ENCODE results near the gene TMEM220. TPM values are rescaled to one million over a fixed set of nuclear protein-coding genes. Genes with fewer than 3 reads are reported as not detected.

TMEM220 gene
- total RNA-seq, 2 experiments from 2014 or later: 0.16 to 1.1 TPM

- Mint-ChIP-seq H3K9me3 (ENCODE audit: insufficient read depth) (no peaks in the 10 kb centered on the region), H3K27ac (no peak overlapping the region), H3K4me3 (no peak overlapping the region), H3K27me3 (ENCODE audit: low read depth) (no peaks in the 10 kb centered on the region), H3K36me3 (ENCODE audit: low read depth) (peaks cover 50% of the 10 kb centered on the region), H3K4me1 (ENCODE audit: low read depth) (peaks cover 3% of the 10 kb centered on the region)
- ATAC-seq (no peak), DNase-seq (no peak)
- CTCF ChIA-PET: interaction anchor here (0.7 to 5.2 kb wide), 18 partner anchors 9 to 554 kb away, joined by 3 to 49 read pairs (median 4); no protein-coding TSS in a partner anchor
- POLR2A ChIA-PET: interaction anchor here (0.6 to 1.2 kb wide), 2 partner anchors 9 to 13 kb away, joined by 3 read pairs; no protein-coding TSS in a partner anchor
These were observed 46.0 kb downstream of the TMEM220 start for GRCh38 chr17:10683853-10684252.

GRCh38 chr17:10681866-10682446, 47.9 kb downstream of the TMEM220 start:
- DNase-seq (no peak), ATAC-seq (no peak)
- ChIA-PET CTCF (interaction anchor here (2.2 to 5.2 kb wide), 2 partner anchors 12 to 36 kb away, joined by 13 to 49 read pairs; no protein-coding TSS in a partner anchor), POLR2A (no interaction called here)
- no peak overlapping the region for H3K27ac Mint-ChIP-seq
- no peaks in the 10 kb centered on the region for H3K4me1 Mint-ChIP-seq (ENCODE audit: low read depth)
- no peak overlapping the region for H3K4me3 Mint-ChIP-seq
- H3K36me3 Mint-ChIP-seq (ENCODE audit: low read depth): peaks cover 49% of the 10 kb centered on the region
- H3K9me3 Mint-ChIP-seq (ENCODE audit: insufficient read depth): no peaks in the 10 kb centered on the region
- H3K27me3 Mint-ChIP-seq (ENCODE audit: low read depth): no peaks in the 10 kb centered on the region

GRCh38 chr17:10674704-10675103, 55.1 kb downstream of the TMEM220 start:
- H3K36me3 Mint-ChIP-seq (ENCODE audit: low read depth): peaks cover 14% of the 10 kb centered on the region
- H3K27ac Mint-ChIP-seq: no peak overlapping the region
- DNase-seq (no peak), ATAC-seq (no peak)
- no peaks in the 10 kb centered on the region for H3K4me1 Mint-ChIP-seq (ENCODE audit: low read depth)
- ChIA-PET POLR2A (interaction anchor here (1.1 kb wide), 1 partner anchor 9 kb away, joined by 3 read pairs; no protein-coding TSS in a partner anchor), CTCF (interaction anchor here (1.1 to 2.1 kb wide), 2 partner anchors 9 to 28 kb away, joined by 3 to 11 read pairs; no protein-coding TSS in a partner anchor)
- H3K27me3 Mint-ChIP-seq (ENCODE audit: low read depth): no peaks in the 10 kb centered on the region
- no peak overlapping the region for H3K4me3 Mint-ChIP-seq
- H3K9me3 Mint-ChIP-seq (ENCODE audit: insufficient read depth): no peaks in the 10 kb centered on the region

DNA sequence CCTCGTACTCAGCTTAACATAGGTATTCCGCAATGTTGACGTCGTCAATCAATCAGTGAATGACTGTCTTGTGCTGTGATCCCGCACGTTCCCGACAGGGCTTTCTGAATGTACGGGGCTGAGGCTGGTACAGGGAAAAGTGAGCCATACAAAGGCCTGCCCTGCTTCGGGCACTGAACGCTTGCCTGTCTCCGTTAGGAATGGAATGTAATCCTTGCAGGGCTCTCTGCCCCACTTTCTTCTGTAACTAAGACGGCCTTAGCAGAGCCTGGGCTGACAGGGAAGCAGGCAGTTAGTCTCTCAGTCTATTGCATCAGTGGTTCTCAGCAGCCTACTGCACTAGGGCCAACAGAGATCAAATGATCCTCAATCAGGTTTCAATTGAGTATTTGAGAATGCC, 56.5 kb downstream of the TMEM220 start:
- CTCF ChIA-PET: interaction anchor here (1.0 to 1.5 kb wide), 5 partner anchors 10 to 56 kb away, joined by 3 to 5 read pairs (median 3); no protein-coding TSS in a partner anchor
- ATAC-seq (no peak), DNase-seq (no peak)
- H3K36me3 Mint-ChIP-seq (ENCODE audit: low read depth): peaks cover 7% of the 10 kb centered on the region
- no peaks in the 10 kb centered on the region for H3K27me3 Mint-ChIP-seq (ENCODE audit: low read depth)
- POLR2A ChIA-PET: no interaction called here
- H3K27ac Mint-ChIP-seq: no peak overlapping the region
- H3K4me1 Mint-ChIP-seq (ENCODE audit: low read depth): no peaks in the 10 kb centered on the region
- H3K9me3 Mint-ChIP-seq (ENCODE audit: insufficient read depth): no peaks in the 10 kb centered on the region
- H3K4me3 Mint-ChIP-seq: no peak overlapping the region

- no peaks in the 10 kb centered on the region for H3K9me3 Mint-ChIP-seq (ENCODE audit: insufficient read depth)
- H3K4me1 Mint-ChIP-seq (ENCODE audit: low read depth): no peaks in the 10 kb centered on the region
- H3K4me3 Mint-ChIP-seq: no peak overlapping the region
- no peak overlapping the region for H3K27ac Mint-ChIP-seq
- peaks cover 2% of the 10 kb centered on the region for H3K36me3 Mint-ChIP-seq (ENCODE audit: low read depth)
- ATAC-seq: no peak
- POLR2A ChIA-PET: no interaction called here
- CTCF ChIA-PET: no interaction called here
- H3K27me3 Mint-ChIP-seq (ENCODE audit: low read depth): no peaks in the 10 kb centered on the region
- DNase-seq: no peak
These were observed 61.0 kb downstream of the TMEM220 start for GRCh38 chr17:10668775-10669174.

DNA sequence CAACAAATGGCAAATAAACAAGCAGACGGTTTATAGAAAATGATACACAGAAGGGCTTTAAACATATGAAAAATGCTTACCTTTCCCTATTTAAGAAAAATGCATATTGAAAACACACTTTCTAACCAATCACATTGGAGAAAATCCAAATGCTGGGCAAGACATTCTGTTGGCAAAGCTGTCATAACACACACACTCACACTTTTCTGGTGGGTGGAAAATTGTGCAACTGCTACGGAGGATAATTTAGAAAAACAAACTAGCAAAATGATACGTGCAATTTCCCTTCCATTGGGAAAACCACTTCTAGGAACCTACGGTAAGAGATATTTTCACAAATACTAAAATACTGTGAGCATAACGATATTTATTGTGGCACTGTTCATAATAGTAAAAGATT, 62.9 kb downstream of the TMEM220 start:
- no peak for DNase-seq
- POLR2A ChIA-PET: no interaction called here
- no peak overlapping the region for H3K27ac Mint-ChIP-seq
- no peak overlapping the region for H3K4me3 Mint-ChIP-seq
- ATAC-seq: no peak
- H3K9me3 Mint-ChIP-seq (ENCODE audit: insufficient read depth): no peaks in the 10 kb centered on the region
- H3K36me3 Mint-ChIP-seq (ENCODE audit: low read depth): peaks cover 2% of the 10 kb centered on the region
- CTCF ChIA-PET: interaction anchor here (0.9 to 1.5 kb wide), 2 partner anchors 17 to 20 kb away, joined by 3 to 5 read pairs; no protein-coding TSS in a partner anchor
- H3K4me1 Mint-ChIP-seq (ENCODE audit: low read depth): no peaks in the 10 kb centered on the region
- H3K27me3 Mint-ChIP-seq (ENCODE audit: low read depth): no peaks in the 10 kb centered on the region

GRCh38 chr17:10664571-10664970, 65.3 kb downstream of the TMEM220 start:
- Mint-ChIP-seq H3K27ac (no peak overlapping the region), H3K4me3 (no peak overlapping the region), H3K9me3 (ENCODE audit: insufficient read depth) (no peaks in the 10 kb centered on the region), H3K4me1 (ENCODE audit: low read depth) (no peaks in the 10 kb centered on the region), H3K36me3 (ENCODE audit: low read depth) (no peaks in the 10 kb centered on the region), H3K27me3 (ENCODE audit: low read depth) (no peaks in the 10 kb centered on the region)
- ATAC-seq (no peak), DNase-seq (no peak)
- ChIA-PET POLR2A (no interaction called here), CTCF (interaction anchor here (1.8 to 2.6 kb wide), 2 partner anchors 18 to 19 kb away, joined by 5 to 13 read pairs; no protein-coding TSS in a partner anchor)

Other genes with a start within 250 kb of the TMEM220 start
- gene MYH1, start 211.5 kb downstream of the TMEM220 start, total RNA-seq: not detected
- gene MYH2, start 180.4 kb downstream of the TMEM220 start, total RNA-seq: not detected
- 1 to 10 TPM; 2.3 to 3.2 TPM for gene MYH3, start 72.7 kb downstream of the TMEM220 start, total RNA-seq
- 10 to 100 TPM; 25.8 to 28.0 TPM for gene SCO1, start 32.5 kb downstream of the TMEM220 start, total RNA-seq
- 10 to 100 TPM; 10.3 to 10.4 TPM for gene ADPRM, start 32.4 kb downstream of the TMEM220 start, total RNA-seq
- gene TMEM238L, start 74.1 kb upstream of the TMEM220 start, total RNA-seq: not detected
- not detected for gene PIRT, start 108.1 kb upstream of the TMEM220 start, total RNA-seq